ENCODE data around the gene ZMYND11.
"Not testable (repeated sequence)": the region's sequence is repeated elsewhere in the genome, so short reads cannot be mapped to it uniquely, and the experiment has no call there.

Gene ZMYND11

GRCh38 chr10:297567-297966 is 162.3 kb downstream of the ZMYND11 start:
- no peak overlapping the region for H3K4me3 ChIP-seq (ENCODE audit: control insufficient read depth, low read depth, low read length)
- TF ChIP-seq CTCF (IDR thresholded peaks at IDR 0.05; ENCODE audit: control insufficient read depth, insufficient read depth, low read depth, low read length, missing control alignments), result no peak
- DNase-seq (ENCODE audit: low read depth), result no peak

- no peak for DNase-seq (ENCODE audit: low read depth)
- H3K4me3 ChIP-seq (ENCODE audit: control insufficient read depth, low read depth, low read length), result no peak overlapping the region
- no peak for TF ChIP-seq CTCF (IDR thresholded peaks at IDR 0.05; ENCODE audit: control insufficient read depth, insufficient read depth, low read depth, low read length, missing control alignments)
These were observed 162.8 kb downstream of the ZMYND11 start for GRCh38 chr10:298033-298432.

- H3K4me3 ChIP-seq (ENCODE audit: control insufficient read depth, low read depth, low read length), result no peak overlapping the region
- DNase-seq (ENCODE audit: low read depth), result no peak
- TF ChIP-seq CTCF (IDR thresholded peaks at IDR 0.05; ENCODE audit: control insufficient read depth, insufficient read depth, low read depth, low read length, missing control alignments), result no peak
These were observed 164.3 kb downstream of the ZMYND11 start for GRCh38 chr10:299512-299911.

GRCh38 chr10:299969-300368 is 164.7 kb downstream of the ZMYND11 start:
- TF ChIP-seq CTCF (IDR thresholded peaks at IDR 0.05; ENCODE audit: control insufficient read depth, insufficient read depth, low read depth, low read length, missing control alignments), result no peak

GRCh38 chr10:300580-300979 is 165.3 kb downstream of the ZMYND11 start:
- DNase-seq (ENCODE audit: low read depth); H3K4me3 ChIP-seq (ENCODE audit: control insufficient read depth, low read depth, low read length): not testable (repeated sequence)

More at GRCh38 chr10:299969-300368, 164.7 kb downstream of the ZMYND11 start:
- DNase-seq (ENCODE audit: low read depth), result no peak
- H3K4me3 ChIP-seq (ENCODE audit: control insufficient read depth, low read depth, low read length), result no peak overlapping the region

GRCh38 chr10:301536-301935 is 166.3 kb downstream of the ZMYND11 start:
- TF ChIP-seq CTCF (IDR thresholded peaks at IDR 0.05; ENCODE audit: control insufficient read depth, insufficient read depth, low read depth, low read length, missing control alignments), result no peak
- no peak overlapping the region for H3K4me3 ChIP-seq (ENCODE audit: control insufficient read depth, low read depth, low read length)
- no peak for DNase-seq (ENCODE audit: low read depth)
